TTC549 (cell line): ENCODE data around the gene KDM4B.

Experiments used
- FAIRE-seq: peaks from 2 replicates; lab custom pipeline; 2012; peaks lifted over from hg19 to GRCh38; lab: Jason Lieb, UNC

KDM4B gene

DNA sequence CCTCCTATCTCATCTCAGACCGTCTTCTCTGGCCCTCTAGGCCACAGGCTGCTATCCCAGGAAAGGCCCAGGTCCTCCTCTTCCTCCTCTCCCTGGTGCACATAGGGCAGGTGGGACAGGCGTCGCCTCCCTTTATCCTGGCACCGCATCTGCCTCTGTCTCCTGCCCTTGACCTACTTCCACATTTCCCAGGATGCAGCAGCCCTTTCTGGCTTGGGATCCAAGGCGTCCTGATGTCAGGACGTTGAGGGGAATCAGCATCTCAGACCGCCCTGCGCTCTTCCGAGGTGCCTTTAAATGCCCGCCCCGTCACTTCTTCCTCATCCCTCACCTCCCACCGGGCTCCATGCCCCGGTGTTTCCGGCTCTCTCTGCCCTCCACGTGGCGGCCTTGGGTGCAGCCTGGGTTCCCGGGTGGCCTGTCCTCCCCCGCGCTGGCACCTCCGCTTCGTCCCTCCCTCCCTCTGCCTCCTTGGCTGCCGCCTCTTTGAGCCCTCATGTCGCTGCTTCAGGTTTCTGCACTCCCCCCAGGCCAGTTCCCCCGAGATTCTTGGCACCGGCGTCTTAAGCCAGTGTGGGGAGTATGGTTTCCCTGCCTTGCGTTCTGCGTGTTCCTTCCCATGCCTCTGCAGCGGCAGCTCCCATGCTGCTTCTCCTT, 66.3 kb downstream of the KDM4B start:
- FAIRE-seq, result no peak

DNA sequence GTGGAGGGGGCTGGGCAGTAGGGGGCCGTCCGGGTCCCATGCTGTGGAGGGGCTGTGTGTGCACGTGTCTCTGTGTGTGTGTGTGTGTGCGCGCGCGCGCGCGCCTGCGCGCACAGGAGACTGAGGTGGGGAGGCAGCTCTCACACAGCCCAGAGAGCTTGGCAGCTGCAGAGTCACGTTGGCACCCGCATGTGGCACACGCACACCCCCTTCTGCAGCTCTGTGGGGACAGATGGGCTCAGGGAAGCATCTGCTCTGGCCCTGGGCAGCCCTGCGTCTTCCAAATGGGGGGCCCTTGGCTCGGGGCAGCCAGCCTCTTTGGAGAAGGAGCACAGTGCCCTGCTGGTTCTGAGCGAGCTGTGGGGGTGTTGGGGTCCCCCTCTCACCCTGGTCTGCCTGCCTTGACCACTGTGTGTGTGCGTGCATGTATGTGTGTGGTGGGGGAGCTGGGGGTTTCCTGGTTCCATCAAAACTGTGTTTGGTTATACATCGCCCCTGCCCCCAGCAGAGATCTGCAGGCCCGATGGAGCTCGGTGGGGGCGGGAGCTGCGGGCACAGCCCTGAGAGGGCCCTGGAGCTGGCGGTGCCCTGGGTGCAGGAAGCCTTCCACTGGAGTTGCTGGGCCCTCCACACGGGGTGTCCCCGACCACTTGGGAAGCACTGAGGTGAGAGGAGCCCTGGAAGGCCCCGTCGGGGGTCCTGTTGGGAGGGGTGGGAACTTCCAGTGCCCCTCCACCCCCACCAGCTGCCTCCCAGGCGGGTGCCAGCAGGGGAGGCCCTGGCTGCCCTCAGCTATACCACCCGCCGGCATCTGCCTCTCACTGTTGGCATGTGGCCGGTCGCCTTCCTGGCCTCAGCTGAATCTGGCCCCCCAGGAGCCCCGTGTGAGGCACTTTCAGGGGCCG, 67.1 kb downstream of the KDM4B start:
- no peak for FAIRE-seq

DNA sequence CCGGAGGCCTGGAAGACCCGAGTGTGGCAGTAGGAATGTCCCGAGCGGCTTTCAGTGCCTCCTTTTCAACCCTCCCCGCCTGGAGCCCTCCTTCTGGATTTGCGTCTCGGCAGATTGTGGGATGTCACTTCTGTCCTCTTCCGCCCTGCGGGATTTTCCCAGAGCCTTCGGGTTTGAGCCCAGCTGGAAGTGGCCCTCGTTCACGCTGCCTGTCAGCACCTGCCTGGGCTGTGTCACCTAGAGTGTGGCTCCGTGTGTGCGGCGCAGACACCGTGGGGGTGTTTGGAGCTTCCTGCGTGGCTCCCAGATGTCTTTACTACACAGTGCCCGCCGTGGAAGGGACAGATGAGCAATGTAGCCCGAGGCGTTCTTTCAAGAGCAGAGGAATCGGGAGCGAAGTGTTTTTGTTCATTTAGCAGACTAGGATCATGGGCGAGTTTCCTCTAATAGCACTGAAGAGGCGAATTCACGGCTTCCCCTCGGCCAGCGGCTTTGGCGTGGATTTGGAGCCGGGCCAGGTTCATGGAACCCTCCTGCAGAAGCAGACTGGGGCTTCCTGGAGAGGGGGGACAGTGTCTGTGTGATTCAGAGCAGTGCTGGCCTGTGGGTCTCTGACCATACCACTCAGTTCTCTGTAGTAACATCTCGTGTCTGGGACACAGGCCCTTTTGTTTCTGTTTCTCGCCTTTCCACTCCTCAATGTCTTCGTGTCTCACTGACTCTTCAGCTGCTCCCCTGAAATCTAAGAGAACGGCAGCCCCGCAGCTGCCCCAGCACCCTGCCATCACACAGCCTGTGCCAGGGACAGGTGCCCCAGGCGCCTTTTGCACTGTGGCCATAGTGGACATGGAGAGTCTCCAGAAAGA, 68.0 kb downstream of the KDM4B start:
- FAIRE-seq, result no peak

DNA sequence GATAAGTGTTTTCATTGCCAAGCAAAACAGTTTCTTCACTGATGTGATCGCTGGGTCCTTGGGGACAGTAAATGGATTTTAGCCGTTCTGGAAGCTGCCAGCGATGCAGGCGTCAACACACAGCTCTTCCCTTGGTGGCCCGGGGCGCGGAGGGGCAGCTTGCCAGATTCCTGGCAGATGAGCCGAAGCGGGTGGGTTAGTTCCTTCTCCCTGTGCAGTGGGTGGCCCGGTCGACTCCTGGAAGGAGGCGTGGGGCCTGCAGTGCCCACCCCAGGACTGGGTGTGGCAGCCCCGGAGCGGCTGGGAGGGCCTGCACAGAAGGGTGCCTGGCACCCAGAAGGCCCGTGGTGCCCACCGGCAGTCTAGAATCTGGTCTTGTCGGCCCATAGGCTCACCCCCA, 69.0 kb downstream of the KDM4B start:
- no peak for FAIRE-seq

DNA sequence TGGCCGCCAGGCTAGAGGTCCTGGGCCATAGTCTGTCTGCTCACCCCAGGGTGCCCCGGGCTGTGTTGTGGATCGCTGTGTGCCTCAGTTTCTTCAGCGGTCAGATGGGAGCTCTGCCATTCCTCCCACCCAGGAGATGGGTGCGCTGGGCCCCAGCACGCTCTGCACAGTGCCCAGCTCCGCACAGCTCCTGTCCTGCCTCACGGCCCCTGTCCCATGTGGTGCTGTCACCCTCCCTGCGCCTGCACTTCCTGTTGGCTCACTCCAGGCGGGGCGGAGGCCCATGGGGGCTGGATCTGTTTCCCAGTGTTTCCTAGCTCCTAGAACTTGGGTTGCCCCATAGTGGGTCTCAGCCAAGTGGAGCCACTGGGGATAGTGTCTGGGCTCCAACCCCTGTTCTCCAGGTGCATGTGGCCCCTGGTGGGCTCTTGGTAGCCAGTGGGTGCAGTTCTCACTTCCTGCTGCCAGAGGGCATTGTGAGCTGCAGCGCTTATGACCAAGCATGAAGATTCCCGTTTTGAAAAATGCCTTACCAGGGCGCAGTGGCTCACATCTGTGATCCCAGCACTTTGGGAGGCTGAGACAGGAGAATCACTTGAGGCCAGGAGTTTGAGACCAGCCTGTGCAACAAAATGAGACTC, 69.8 kb downstream of the KDM4B start:
- FAIRE-seq, result no peak

DNA sequence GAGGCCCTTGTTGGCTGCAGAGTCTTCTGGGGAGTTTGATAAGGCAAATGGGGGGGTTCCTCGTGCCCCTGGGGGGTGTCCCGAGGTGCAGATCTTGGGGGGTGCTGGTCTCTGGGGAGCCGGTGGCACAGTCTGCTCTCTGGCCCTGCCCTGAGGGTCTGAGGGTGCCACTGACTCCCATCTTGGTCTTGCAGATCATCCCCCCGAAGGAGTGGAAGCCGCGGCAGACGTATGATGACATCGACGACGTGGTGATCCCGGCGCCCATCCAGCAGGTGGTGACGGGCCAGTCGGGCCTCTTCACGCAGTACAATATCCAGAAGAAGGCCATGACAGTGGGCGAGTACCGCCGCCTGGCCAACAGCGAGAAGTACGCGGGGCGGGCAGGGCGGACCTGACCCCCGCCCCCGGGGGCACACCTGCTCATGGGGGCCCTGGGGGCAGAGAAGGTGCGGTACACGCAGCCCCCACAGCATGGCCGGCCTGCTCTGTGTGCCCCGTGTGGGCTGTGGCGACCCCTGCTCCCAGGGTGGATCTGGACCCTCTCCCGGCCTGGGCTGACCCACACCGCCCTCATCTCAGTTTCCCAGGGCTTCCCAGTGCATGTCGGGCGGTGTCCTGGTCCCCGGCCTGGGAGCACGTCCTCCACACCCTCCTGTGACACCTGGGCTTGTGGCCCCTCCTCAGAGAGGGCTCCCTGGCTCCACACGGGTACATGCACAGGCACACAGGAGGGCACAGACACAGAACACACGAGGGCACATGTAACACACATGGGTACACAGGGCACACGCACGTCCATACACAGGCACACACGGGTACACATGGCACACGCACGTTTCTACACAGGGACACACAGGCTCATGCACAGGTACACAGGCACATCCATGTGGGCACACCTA, 71.0 kb downstream of the KDM4B start:
- FAIRE-seq, result no peak

DNA sequence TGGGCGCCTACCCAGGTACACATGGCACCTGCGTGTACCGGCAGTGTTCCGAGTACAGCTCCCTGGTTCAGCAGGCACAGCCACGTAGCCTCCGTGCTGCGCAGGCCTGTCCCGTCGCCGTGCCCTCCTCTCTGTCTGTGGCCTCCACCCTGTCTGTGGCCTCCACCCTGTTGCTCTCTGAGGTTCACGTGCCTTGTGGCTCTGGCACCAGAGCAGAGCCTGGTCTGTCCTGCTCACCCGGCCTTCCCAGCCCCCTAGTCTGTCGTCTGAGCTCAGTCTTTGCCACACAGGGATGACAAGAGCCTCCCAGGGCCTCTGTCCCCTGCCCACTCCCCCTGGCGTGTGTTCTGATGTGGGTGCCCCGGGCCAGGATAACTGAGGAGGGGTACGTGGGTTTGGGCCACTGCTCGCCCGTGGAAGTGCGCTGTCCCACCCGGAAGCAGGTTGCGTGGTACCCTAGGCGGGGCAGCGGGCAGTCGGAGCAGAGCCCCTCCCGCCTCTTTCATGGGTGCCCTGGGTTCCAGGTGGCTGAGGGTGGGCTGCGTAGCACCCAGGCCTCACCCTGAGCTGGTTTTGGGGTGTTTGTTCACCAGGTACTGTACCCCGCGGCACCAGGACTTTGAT, 71.7 kb downstream of the KDM4B start:
- FAIRE-seq, result no peak

DNA sequence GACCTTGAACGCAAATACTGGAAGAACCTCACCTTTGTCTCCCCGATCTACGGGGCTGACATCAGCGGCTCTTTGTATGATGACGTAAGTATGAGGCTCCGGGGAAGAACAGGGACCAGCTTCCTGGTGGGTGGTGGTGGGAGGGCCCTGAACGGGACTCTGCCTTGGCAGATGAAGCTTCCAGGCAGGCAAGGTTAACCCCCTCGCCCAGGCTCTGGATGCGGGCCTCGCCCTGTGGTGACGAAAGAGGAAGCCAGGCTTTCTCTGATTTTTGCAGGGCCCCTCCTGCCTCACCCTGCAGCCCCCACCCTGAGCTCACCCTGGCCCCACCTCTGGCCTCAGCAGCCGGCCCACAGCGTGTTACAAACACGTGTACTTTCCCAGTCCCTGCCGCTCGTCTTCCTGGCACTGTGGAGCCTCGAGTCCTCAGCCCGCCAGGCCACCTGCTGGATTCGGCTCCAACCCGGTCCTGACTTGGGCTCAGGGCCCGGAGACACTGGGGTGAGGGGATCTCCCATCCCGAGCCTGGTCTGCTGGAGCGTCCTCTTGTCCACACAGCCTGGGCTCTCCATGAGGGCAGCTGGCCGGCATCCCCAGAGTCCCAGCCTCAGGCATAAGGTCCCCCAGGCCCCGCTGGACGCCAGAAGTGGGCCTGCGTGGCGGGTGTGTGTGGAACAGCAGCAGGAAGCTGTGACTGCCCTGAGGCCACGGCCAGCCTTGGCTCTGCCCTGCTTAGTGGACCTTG, 72.4 kb downstream of the KDM4B start:
- no peak for FAIRE-seq

DNA sequence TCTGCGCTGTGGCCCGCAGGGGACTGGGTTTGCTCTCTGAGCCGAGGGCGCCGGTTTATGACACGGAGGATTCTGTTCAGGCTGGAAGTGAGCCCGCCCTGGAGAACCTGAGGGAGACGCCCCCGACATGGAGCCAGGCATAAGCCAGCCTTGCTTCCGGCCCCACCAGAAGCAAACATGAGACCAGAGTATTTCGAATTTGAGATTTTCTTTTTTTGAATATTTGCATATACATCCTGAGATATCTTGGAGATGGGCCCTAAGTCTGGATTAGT, 72.9 kb downstream of the KDM4B start:
- no peak for FAIRE-seq

DNA sequence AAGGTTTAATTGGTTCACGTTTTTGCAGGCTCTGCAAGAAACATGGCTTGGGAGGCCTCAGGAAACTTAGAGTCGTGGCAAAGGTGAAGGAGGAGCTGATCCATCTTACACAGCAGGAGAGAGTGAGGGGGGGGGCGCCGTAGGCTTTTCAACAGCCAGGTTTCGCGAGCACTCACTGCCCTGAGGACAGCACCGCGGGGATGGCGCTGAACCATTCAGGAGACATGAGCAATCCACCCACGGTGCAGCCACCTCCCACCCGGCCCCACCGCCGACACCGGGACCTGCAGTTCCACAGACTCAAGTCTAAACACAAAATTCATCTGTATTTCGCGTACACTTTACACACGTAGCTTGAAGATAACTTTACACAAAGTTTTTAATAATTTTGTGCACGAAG, 73.6 kb downstream of the KDM4B start:
- no peak for FAIRE-seq

DNA sequence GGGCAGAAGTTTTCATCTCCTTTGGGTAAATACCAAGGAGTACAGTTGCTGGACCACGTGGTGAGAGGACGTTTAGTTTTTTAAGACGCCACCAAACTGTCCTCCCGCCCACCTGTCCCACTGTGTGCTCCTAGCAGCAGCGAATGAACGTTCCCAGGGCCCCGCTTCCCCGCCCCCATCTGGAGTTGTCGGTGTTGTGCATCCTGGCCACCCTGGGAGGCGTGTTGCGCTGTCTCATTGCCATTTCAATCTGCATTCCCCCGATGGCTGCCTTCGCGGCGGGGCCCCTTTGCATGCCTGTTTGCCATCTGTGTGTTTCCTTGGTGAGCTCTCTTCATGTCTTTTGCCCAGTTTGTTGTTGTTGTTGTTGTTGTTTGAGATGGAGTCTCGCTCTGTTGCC, 76.1 kb downstream of the KDM4B start:
- FAIRE-seq, result no peak

DNA sequence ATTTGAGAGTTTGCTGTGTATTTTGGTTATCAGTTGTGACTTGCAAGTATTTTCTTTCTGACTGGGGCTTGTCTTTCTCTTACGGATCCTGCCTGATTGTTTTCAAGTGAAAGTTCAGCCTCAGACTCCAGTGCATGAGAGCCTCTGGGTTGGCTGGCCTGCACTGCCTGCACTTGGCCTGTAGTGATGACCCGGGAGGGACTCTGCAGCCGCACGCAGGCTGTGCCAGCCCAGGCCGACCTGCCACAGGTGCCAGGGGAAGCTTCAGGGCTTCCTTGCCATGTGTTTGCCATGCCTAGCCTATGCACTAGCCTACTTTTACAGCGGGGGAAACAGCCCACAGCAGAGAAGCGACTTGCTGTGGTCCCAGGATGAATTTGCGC, 77.0 kb downstream of the KDM4B start:
- FAIRE-seq, result no peak

DNA sequence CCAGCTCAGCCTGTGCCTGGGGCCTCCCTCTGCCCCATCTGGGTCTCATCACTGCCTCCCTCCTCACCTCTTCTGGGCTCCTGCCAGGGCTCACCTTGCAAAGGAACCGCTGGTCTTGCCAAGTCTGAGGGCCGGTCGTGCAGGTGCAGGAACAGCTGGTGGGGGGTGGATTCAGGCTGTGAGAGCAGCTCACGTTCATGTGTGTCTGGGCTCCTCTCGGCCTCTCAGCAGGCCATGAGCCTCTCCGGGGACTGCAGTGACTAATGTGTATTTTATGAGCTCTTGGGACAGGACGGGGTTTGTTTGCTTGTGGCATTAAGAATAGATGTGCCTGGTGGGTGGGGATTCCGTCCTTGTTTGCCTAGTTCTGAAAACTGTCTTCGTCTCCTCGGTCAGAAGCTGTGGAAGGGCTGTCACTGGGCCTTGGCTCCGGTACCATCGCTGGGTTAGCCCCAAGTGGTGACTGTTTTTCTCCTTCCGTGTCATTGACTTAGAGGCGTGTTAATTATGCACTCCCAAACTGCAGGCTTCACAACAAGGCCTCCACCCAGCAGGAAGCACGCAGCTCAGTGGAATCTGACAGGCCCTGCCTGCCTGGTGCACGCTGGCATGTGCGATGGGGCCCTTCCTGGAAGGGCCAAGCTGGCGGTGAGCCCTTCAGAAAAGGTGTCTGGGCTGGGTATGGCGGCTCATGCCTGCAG, 77.6 kb downstream of the KDM4B start:
- FAIRE-seq, result no peak

DNA sequence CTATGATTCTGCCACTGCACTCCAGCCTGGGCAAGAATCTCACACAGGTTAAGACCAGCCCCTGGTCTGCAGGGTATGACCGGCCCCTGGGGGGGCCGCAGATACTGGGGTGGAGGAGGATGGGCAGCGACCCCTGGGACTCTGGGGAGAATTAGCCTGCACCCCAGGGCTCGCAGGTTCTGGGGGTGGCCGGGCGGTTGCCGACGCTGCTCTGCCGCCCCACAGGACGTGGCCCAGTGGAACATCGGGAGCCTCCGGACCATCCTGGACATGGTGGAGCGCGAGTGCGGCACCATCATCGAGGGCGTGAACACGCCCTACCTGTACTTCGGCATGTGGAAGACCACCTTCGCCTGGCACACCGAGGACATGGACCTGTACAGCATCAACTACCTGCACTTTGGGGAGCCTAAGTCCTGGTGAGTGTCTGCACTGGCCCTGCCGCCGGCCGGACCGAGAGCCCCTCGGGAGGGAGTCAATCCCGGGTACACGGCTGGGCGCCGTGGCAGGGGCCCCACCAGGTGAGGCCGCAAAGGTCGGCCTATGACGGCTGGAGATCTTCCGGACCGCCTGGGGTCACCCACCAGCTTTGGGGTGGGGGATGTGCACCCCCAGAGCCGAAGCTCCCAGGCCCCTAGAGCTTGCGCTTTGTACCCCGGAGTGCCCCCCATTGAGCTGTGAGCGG, 78.5 kb downstream of the KDM4B start:
- FAIRE-seq, result no peak

DNA sequence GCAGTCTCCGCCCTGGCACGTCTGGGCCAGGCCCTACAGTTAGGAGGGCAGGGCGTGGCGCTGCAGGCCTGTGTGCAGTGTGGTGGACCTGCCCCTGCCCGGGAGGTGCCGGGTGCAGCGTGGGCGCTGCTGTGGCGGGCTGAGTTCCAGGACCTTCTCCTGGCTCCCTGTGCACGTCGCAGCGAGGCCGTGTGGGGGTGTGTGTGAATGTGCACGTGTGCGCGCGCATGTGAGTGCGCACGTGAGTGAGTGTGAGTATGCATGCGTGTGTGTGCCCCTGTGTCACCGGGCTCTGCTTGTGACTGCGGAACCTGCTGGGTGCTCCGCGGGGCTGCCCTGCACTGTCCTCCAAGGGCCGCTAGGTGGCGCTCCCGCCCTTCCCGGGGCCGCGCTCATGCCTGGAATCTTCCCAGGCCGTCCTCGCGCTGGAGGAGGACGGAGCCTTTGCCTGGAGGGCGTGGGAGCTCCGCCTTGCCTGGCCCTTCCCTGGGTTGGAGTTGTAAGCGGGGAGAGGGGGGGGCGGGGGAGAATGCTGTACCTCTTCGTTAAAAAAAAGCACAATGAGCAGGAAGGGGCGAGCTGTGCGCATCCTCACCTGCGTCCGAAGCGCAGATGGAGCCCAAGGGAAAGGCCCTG, 79.3 kb downstream of the KDM4B start:
- no peak for FAIRE-seq

DNA sequence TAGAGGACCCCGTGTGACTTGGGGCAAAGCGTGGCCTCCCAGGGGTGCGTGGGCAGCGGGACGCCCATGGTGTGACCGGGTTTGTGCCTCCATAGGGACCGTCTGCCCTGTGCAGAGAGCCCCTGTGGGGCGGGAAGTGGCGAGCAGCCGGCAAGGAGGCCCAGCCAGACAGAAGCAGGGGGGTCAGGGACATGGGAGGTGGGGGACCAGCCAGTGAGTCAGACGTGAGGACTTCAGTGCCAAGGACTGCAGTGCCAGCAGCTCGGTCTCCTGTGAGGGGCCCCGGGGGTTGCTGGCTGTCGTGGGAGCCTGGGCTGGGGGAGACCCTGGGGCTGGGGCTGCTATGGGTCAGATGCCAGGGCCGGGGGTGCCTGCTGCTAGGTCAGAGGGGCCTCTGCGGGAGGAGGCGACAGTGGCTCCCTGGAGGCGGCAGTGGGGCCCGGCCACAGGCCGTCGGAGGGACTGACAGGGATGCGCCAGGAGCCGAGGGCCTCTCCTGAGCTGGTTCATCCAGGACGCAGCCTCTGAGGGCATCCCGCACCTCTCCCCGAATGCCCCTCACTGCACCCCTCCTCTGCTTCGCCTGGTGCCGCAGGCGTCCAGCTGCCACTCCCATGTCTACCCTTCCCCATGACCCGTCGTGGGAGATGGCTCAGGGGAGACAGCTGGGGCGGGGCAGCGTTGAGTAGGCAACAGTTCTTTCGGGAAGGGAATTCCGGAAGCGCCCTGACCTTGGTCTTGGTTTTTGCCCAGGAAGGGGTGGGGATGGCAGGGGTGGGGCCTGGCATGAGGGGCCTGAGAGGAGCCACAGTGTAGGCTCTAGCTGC, 80.0 kb downstream of the KDM4B start:
- FAIRE-seq, result no peak

DNA sequence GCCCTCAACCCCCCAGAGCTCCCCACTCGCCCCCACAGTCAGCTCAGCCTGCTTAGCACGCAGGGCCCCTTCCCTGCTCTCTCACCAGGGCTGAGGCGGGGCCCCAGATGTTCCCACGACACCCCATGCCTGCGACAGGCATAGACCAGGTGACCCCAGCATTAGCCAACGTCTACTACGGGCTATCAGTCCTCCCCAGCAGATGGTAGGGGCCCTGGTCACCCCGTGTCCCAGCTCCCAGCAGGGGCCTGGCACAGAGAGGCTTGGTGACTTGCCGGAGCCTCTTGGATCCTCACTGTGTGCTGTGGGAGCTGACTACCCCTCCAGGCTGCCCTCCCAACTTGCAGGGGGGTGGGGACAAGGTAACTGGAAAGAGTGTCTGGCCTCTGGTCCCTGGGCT, 80.6 kb downstream of the KDM4B start:
- FAIRE-seq, result no peak
